Ectodermal cell (in vitro differentiated cells): ENCODE data around the gene NEURL1.

Experiments
- H3K27ac ChIP-seq: 2 replicates; pipeline ENCODE4 v1.7.0; 2013; ENCODE audit warnings: mild to moderate bottlenecking, low read depth, low read length; ENCODE audit not compliant: insufficient read depth, poor library complexity, severe bottlenecking
- H3K27me3 ChIP-seq: 2 replicates; pipeline ENCODE4 v1.7.0; 2013; ENCODE audit warnings: mild to moderate bottlenecking, low read length; ENCODE audit not compliant: insufficient read depth, control insufficient read depth, poor library complexity, severe bottlenecking
- H3K36me3 ChIP-seq: one replicate; pipeline ENCODE4 v1.7.0; 2013; ENCODE audit warnings: low read length; ENCODE audit not compliant: control insufficient read depth, insufficient read depth
- H3K4me1 ChIP-seq: one replicate; pipeline ENCODE4 v1.7.0; 2013; ENCODE audit warnings: low read length; ENCODE audit not compliant: control insufficient read depth, insufficient read depth
- H3K4me3 ChIP-seq: 2 replicates; pipeline ENCODE4 v1.7.0; 2013; ENCODE audit warnings: low read depth, low read length, control low read depth; ENCODE audit not compliant: insufficient read depth
- H3K9me3 ChIP-seq: 2 replicates; pipeline ENCODE4 v1.7.0; 2013; ENCODE audit warnings: mild to moderate bottlenecking, low read length, moderate library complexity; ENCODE audit not compliant: control insufficient read depth
- WGBS, 2 experiments: methylation state at CpG; one replicate each; pipeline ENCODE4 v1.1.7; 2013; ENCODE audit warnings: missing lambda C conversion rate in 2 of 2; 5-methylcytosine and 5-hydroxymethylcytosine counted together

The NEURL1 gene

DNA sequence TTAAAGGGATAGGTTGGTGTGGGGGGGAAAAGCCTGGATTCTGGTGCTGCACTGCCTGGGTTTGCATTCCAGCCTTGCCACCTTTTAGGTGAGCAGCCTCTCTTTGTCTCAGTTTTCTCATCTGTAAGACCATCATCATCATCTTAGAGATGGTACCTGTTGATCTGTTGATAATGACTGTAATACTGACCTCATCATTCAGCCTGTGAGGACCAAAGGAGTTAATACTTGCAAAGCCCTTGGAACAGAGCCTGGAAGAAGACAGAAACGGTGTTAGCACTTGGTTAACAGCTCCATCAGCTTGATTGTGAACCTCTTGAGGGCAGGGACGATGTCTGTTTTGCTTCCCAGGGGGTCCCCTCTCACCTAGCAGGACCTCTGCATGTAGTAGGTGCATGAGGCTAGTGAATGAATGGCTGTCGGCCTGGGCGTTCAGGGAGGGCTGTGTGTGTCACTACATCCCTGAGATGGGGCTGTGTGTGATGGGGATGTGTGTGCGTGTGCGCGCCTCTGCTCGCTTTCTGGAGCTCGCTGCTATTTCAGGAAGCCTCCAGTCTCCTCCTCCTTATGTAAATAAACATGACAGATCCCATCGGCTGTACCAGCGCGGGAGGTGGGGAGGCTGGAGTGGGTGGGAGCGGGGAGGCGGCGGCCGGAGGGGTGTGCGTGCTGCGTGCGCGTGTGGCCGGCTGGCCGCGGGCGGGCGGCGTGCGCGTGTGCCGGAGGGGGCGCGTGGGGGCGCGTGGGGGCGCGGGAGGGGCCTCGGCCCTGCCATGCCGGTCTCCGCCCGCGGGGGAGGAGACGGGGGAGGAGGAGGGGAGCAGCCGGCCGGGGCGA, 61.2 kb downstream of the NEURL1 start:
- Histone ChIP-seq H3K4me3 (peak overlapping the region; percentile 45), H3K9me3 (no peaks in the 10 kb centered on the region), H3K4me1 (peaks cover 15% of the 10 kb centered on the region), H3K36me3 (no peaks in the 10 kb centered on the region), H3K27me3 (peaks cover 25% of the 10 kb centered on the region), H3K27ac (no peak overlapping the region)
- WGBS, 2 experiments: 8 to 9% methylated on average over 42 to 44 of the region's 44 CpGs

DNA sequence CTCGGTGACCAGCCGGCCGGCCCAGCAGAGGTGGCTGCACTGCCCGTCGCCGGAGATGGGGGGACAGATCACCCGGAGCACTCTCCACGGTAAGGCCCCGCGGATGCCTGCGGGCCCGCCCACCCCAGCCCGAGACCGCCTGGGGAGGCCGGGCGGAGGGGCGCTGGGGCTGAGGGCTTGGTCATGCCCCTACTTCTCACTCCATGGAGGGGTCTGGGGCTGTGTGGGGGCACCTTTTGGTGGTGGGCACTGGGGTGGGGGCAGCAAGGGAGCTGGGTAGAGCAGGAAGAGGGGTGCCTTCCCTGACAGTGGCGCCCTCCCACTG, 61.8 kb downstream of the NEURL1 start:
- WGBS, 2 experiments: 5 to 6% methylated on average over 18 of the region's 18 CpGs
- H3K4me3 ChIP-seq: peak overlapping the region; percentile 45
- H3K4me1 ChIP-seq: peaks cover 15% of the 10 kb centered on the region
- H3K27me3 ChIP-seq: peaks cover 25% of the 10 kb centered on the region
- H3K36me3 ChIP-seq: no peaks in the 10 kb centered on the region
- H3K9me3 ChIP-seq: no peaks in the 10 kb centered on the region
- no peak overlapping the region for H3K27ac ChIP-seq

DNA sequence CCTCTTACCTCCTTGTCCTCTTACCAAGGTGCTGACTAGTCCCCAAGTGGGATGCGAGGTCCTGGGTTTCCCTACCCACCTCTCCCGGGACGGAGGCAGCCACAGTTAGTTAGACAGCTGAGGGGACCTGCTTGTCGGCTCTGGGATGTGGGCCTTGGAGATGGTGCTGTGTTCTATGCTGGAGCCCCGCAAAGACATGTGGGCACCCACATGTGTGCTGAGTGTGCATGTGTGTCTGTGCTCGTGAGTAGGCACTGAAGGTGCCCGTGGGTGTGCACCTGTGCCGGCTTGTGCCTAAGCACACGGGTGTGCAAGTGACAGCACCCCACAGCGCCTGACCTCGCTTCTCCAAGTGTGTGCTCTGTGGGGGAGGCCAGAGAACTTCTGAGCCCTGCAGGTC, 62.2 kb downstream of the NEURL1 start:
- H3K4me1 ChIP-seq: peaks cover 15% of the 10 kb centered on the region
- H3K27me3 ChIP-seq: peaks cover 25% of the 10 kb centered on the region
- H3K9me3 ChIP-seq: no peaks in the 10 kb centered on the region
- H3K27ac ChIP-seq: no peak overlapping the region
- H3K36me3 ChIP-seq: no peaks in the 10 kb centered on the region
- WGBS, 2 experiments: 84 to 88% methylated on average over 11 of the region's 11 CpGs
- peak overlapping the region; percentile 45 for H3K4me3 ChIP-seq

DNA sequence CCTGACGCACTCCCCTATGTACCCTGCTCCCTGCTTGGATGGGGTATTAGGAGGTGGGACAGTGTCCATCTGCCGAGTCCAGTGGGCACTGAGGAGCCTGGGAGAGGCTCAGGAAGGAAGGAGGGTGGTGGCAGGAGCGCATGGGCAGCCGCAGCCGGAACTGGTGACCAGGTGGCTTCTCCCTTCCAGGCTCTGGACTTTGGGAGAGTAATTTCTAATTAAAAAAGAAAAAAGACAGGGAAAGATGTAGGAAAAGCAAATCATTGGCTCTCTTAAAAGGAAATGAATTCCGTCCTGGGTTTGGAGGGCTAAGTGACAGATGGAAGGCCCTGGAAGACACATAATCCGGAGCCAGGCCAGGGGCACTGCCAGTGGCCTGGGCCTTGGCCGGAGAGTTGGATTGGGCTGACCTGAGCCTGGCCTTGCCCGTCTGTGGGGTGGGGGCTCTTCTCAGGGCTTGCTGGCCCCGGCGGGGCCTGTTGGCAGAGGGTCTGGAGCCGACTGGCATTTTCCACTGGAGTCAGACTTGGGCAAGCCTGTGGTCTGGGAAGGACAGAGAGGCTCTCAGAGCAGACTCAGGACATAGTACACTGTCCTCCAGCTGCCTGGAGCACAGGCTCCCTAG, 63.0 kb downstream of the NEURL1 start:
- peaks cover 25% of the 10 kb centered on the region for H3K27me3 ChIP-seq
- H3K4me3 ChIP-seq: no peak overlapping the region
- 92 to 95% methylated on average over 12 of the region's 12 CpGs for WGBS, 2 experiments
- peaks cover 15% of the 10 kb centered on the region for H3K4me1 ChIP-seq
- H3K27ac ChIP-seq: no peak overlapping the region
- H3K9me3 ChIP-seq: no peaks in the 10 kb centered on the region
- H3K36me3 ChIP-seq: no peaks in the 10 kb centered on the region

DNA sequence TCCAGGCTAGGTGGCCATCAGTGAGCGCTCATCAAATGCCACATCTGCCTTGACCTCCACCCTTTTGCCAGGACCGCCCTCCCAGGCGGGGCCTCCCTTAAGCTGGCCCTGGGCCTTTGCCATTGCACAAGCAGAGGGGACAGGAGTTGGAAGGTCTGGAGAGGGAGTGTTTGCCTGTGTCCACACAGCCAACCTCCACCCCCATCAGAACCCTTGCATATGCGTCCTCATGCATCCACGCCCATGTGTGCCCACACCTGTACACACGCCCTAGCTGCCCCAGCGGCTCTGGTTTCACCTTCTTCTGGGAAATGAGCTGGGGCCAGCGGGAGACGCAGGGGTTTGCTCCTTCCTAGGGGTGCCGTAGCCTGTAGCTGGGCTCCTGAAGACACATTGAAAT, 64.0 kb downstream of the NEURL1 start:
- Histone ChIP-seq H3K9me3 (no peaks in the 10 kb centered on the region), H3K36me3 (no peaks in the 10 kb centered on the region), H3K27me3 (peaks cover 25% of the 10 kb centered on the region), H3K4me1 (peaks cover 15% of the 10 kb centered on the region), H3K27ac (no peak overlapping the region), H3K4me3 (no peak overlapping the region)
- 93 to 97% methylated on average over 10 of the region's 10 CpGs for WGBS, 2 experiments

DNA sequence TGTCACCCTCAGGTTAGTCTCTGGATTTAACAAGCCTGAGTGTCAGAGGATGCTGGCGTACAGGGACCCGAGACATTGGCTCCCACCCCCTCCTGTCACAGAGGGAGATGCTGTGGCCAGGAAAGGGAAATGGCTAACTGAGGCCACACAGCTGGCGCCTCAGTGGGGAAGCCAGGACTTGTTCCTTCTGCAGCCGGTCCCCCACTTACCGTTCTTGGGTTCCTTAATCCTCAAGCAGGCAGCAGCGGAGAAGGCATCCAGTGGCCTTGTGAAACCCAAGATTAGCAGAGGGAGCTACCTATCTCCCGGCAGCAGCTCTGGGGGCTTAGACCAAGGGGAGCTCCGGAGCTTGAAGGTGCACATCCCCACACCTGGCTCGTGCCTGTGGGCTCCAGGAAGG, 65.4 kb downstream of the NEURL1 start:
- no peak overlapping the region for H3K27ac ChIP-seq
- H3K4me3 ChIP-seq: no peak overlapping the region
- H3K9me3 ChIP-seq: no peaks in the 10 kb centered on the region
- peaks cover 15% of the 10 kb centered on the region for H3K4me1 ChIP-seq
- 83 to 88% methylated on average over 9 of the region's 9 CpGs for WGBS, 2 experiments
- peaks cover 25% of the 10 kb centered on the region for H3K27me3 ChIP-seq
- no peaks in the 10 kb centered on the region for H3K36me3 ChIP-seq

DNA sequence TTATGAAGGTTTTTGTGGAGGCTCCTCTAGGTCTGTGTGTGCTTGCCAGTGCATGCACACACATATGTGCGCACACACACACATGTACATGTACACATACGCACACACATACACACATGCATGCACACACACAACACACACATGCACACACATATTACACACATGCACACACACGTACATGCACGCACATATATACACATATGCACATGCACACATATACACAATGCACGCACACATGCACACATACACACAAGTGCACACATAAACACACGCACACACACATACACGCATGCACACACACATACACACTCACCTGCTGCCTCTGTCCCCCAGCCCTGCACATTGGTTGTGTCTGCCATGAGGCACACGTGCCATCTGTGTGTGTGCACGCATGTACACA, 66.3 kb downstream of the NEURL1 start:
- Histone ChIP-seq H3K36me3 (no peaks in the 10 kb centered on the region), H3K27ac (no peak overlapping the region), H3K9me3 (no peaks in the 10 kb centered on the region), H3K4me3 (no peak overlapping the region), H3K4me1 (peaks cover 15% of the 10 kb centered on the region), H3K27me3 (peaks cover 19% of the 10 kb centered on the region)
- WGBS, 2 experiments: 88 to 89% methylated on average over 9 of the region's 9 CpGs

DNA sequence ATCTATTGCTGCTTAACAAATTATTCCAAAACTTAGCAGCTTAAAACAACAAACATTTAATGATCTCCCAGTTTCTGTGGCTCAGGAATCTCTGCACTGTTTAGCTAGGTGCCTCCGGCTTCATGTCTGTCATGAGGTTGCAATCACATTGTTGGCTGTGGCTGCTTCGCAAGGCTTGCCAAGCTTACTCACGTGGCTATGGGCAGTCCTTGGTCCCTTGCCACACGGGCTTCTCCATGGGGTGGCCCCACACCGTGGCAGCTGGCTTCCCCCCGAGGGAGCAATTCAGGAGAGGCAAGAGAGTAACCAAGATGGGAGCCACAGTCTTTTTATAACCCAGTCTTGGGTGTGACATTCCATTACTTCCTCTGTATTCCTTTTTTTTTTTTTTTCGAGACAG, 67.4 kb downstream of the NEURL1 start:
- Histone ChIP-seq H3K4me1 (peaks cover 8% of the 10 kb centered on the region), H3K4me3 (no peak overlapping the region), H3K9me3 (no peaks in the 10 kb centered on the region), H3K27ac (no peak overlapping the region), H3K36me3 (no peaks in the 10 kb centered on the region), H3K27me3 (peaks cover 10% of the 10 kb centered on the region)
- 87 to 88% methylated on average over 7 of the region's 7 CpGs for WGBS, 2 experiments

DNA sequence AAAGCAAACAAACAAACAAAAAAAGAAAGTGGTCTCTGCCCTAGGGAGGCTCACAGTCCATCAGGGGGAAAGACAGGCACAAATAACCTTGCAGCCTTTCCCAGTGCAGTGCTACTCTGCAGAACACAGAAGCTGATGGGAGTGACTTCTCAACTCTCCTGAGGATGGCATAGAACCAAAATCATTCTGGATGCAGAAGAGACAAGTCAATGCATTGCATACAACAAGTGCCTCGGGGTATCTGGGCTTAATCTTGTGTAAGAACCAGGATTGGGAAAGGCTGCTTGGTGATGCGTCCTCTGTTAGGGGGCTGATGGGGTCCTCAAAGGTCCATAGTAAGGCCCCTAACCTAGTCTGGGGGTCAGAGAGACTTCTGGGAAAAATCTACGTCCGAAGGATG, 68.9 kb downstream of the NEURL1 start:
- 93 to 96% methylated on average over 4 of the region's 4 CpGs for WGBS, 2 experiments
- Histone ChIP-seq H3K27ac (no peak overlapping the region), H3K36me3 (no peaks in the 10 kb centered on the region), H3K9me3 (no peaks in the 10 kb centered on the region), H3K4me3 (no peak overlapping the region), H3K27me3 (no peaks in the 10 kb centered on the region), H3K4me1 (no peaks in the 10 kb centered on the region)

DNA sequence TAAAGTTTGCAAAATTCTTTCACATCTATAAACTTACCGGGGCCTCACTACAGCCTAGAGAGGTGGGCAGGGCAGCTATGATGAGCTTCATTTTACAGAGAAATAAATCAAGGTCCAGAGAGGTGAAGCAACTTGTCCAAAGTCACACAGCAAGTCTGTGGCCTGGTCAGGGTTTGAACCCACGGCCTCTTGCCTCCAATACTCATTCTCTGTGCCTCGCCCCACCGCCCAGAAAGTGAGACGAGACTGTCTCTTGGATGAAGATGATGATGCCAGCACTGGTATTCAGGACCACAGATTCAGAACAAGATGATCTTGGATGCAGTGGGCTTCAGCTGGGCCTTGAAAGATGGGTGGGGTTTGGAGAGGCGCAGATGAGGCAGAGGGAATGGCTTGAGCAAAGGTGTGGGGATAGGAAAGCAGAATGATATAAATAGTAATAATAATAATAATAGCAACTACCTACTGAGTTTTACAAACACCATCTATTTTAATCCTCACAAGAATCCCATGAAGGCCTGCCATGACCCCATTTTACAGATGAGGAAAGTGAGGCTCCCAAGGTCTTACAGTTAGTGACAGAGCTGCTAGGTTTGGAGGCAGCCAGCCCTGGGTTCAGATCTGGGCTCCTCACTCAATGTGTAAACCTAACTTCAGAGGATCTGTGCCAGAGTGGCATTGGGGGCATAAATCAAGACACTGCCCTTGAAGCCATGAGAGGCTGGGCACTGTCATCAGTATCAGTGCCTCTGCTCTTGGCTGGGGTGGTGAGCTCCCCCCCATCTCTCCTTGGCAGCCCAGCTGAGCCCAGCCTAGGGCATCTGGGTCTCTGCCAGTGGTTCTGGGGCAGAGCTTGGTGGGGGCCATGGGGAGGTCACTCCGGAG, 70.0 kb downstream of the NEURL1 start:
- Histone ChIP-seq H3K4me3 (no peak overlapping the region), H3K27ac (no peak overlapping the region), H3K27me3 (no peaks in the 10 kb centered on the region), H3K36me3 (no peaks in the 10 kb centered on the region), H3K4me1 (peaks cover 3% of the 10 kb centered on the region), H3K9me3 (no peaks in the 10 kb centered on the region)
- WGBS, 2 experiments: 92 to 94% methylated on average over 6 to 7 of the region's 7 CpGs
